GM12878 (cell line): ENCODE measurements around the gene RALGAPA2. TPM values are rescaled to one million over a fixed set of nuclear protein-coding genes. Genes with fewer than 3 reads are reported as not detected.

Experiments used
- ATAC-seq: fragments of 200-7000 bp; cut with Tn5 transposase; 3 replicates; pipeline ENCODE4 v1.9.1; 2020; ENCODE audit warnings: mild to moderate bottlenecking, moderate library complexity
- BruUV-seq: library from RNA; stranded (reverse); fragments of 400-500 nt; replicated peaks from 2 replicates; lab custom pipeline; 2021; lab: Mats Ljungman, UMichigan
- CTCF ChIA-PET: fragments of 300-600 bp; sonication (Branson Sonifier 250); formaldehyde crosslinking; extraction: SDS; loops from one replicate; lab custom pipeline; 2021; ENCODE audit warnings: inconsistent platforms; lab: Yijun Ruan, JAX
- POLR2A ChIA-PET: fragments of 350-600 bp; formaldehyde crosslinking; extraction: SDS; loops from one replicate; lab custom pipeline; 2021; ENCODE audit warnings: inconsistent platforms; lab: Charles Lee
- RAD21 ChIA-PET: fragments of 300-600 bp; sonication (Branson Sonifier 250); formaldehyde crosslinking; loops from one replicate; lab custom pipeline; 2023; ENCODE audit warnings: antibody characterized with exemption; ENCODE audit not compliant: unreplicated experiment; lab: Charles Lee
- SMC1A ChIA-PET: fragments of 300-600 bp; sonication (Branson Sonifier 250); formaldehyde crosslinking; loops from one replicate; lab custom pipeline; 2023; ENCODE audit not compliant: unreplicated experiment, uncharacterized antibody; lab: Charles Lee
- DNase-seq: peaks from one replicate; pipeline ENCODE4 v3.0.0-alpha.2; 2011; ENCODE audit warnings: low read depth, low spot score
- FAIRE-seq: peaks from 3 replicates; lab custom pipeline; 2011; peaks lifted over from hg19 to GRCh38; lab: Jason Lieb, UNC
- H2AFZ ChIP-seq: 2 replicates; pipeline ENCODE4 v1.6.0; 2011; ENCODE audit warnings: low read depth, low read length, control low read depth; ENCODE audit not compliant: control insufficient read depth
- H3K27ac ChIP-seq: 2 replicates; pipeline ENCODE4 v1.5.1; 2011; ENCODE audit warnings: control low read depth; ENCODE audit not compliant: control insufficient read depth, insufficient read depth
- H3K27me3 ChIP-seq, 2 experiments: replicated peaks in 1 of 2; 2 replicates each; pipeline versions ENCODE4 v1.6.0 to v1.6.1; 2011; ENCODE audit warnings: low read length in 1 of 2; ENCODE audit not compliant: control insufficient read depth in 2 of 2, insufficient read depth in 2 of 2
- H3K36me3 ChIP-seq, 2 experiments: 2 replicates each; pipeline ENCODE4 v1.5.1; 2011; ENCODE audit warnings: low read length in 1 of 2; ENCODE audit not compliant: control insufficient read depth in 2 of 2, insufficient read depth in 2 of 2
- H3K4me1 ChIP-seq: 2 replicates; pipeline ENCODE4 v1.6.1; 2011; ENCODE audit warnings: mild to moderate bottlenecking, low read length, moderate library complexity, mixed read lengths; ENCODE audit not compliant: control insufficient read depth, insufficient read depth
- H3K4me2 ChIP-seq: 2 replicates; pipeline ENCODE4 v1.6.0; 2011; ENCODE audit warnings: control low read depth; ENCODE audit not compliant: control insufficient read depth, insufficient read depth
- H3K4me3 ChIP-seq: fragments of 200-600 bp; sonication (generic); 2 replicates; pipeline ENCODE4 v1.5.1; 2016
- H3K79me2 ChIP-seq: 2 replicates; pipeline ENCODE4 v1.6.0; 2011; ENCODE audit warnings: low read length; ENCODE audit not compliant: control insufficient read depth, insufficient read depth
- H3K9ac ChIP-seq: 2 replicates; pipeline ENCODE4 v1.8.0; 2011; ENCODE audit warnings: low read length, control low read depth, mixed read lengths; ENCODE audit not compliant: control insufficient read depth, insufficient read depth
- H3K9me3 ChIP-seq: replicated peaks from 3 replicates; pipeline ENCODE4 v1.5.1; 2011; ENCODE audit warnings: mild to moderate bottlenecking, low read length; ENCODE audit not compliant: control insufficient read depth, insufficient read depth
- H4K20me1 ChIP-seq: 2 replicates; pipeline ENCODE4 v1.6.0; 2011; ENCODE audit not compliant: control insufficient read depth, insufficient read depth
- BHLHE40 ChIP-seq, 2 experiments: fragments of 450-650 bp in 1 of 2; IDR thresholded peaks; 2 replicates each; pipeline ENCODE4 v1.6.1; 2011 to 2017; ENCODE audit warnings: low read depth in 2 of 2, borderline replicate concordance in 1 of 2, improper control_type of control experiment in 1 of 2, low read length in 1 of 2, mild to moderate bottlenecking in 1 of 2
- BRCA1 ChIP-seq: IDR thresholded peaks from 2 replicates; pipeline ENCODE4 v1.6.1; 2011; ENCODE audit warnings: low read depth, low read length, improper control_type of control experiment
- CHD4 ChIP-seq: fragments of 200-600 bp; sonication (generic); IDR thresholded peaks from 2 replicates; pipeline ENCODE4 v1.6.1; 2016; ENCODE audit warnings: mild to moderate bottlenecking
- CREB1 ChIP-seq: IDR thresholded peaks from 2 replicates; pipeline ENCODE4 v1.6.1; 2012; ENCODE audit warnings: low read depth, mild to moderate bottlenecking, inconsistent platforms
- ESRRA ChIP-seq: IDR thresholded peaks from 2 replicates; pipeline ENCODE4 v1.6.1; 2012; ENCODE audit warnings: mild to moderate bottlenecking, low read length, improper control_type of control experiment
- FOXM1 ChIP-seq: IDR thresholded peaks from 2 replicates; pipeline ENCODE4 v1.6.1; 2012; ENCODE audit warnings: low read depth, mild to moderate bottlenecking, inconsistent platforms, low read length, moderate library complexity
- GATAD2B ChIP-seq: fragments of 450-650 bp; conservative IDR thresholded peaks from 2 replicates; pipeline ENCODE4 v1.6.1; 2017; ENCODE audit warnings: low read depth, mild to moderate bottlenecking, moderate library complexity
- IKZF2 ChIP-seq, 2 experiments: fragments of 450-650 bp; IDR thresholded peaks; 2 replicates each; pipeline ENCODE4 v1.6.1; 2017; ENCODE audit warnings: mild to moderate bottlenecking in 2 of 2, moderate library complexity in 2 of 2
- KDM1A ChIP-seq: fragments of 200-600 bp; sonication (generic); IDR thresholded peaks from 2 replicates; pipeline ENCODE4 v1.6.1; 2016; ENCODE audit warnings: borderline replicate concordance
- NBN ChIP-seq: fragments of 450-650 bp; IDR thresholded peaks from 2 replicates; pipeline ENCODE4 v1.6.1; 2016
- NFIC ChIP-seq: IDR thresholded peaks from 2 replicates; pipeline ENCODE4 v1.6.1; 2012; ENCODE audit warnings: low read depth, mild to moderate bottlenecking, inconsistent platforms, low read length, moderate library complexity
- NR2C1 ChIP-seq: fragments of 450-650 bp; IDR thresholded peaks from 2 replicates; pipeline ENCODE4 v1.6.1; 2017; ENCODE audit warnings: antibody characterized with exemption, mild to moderate bottlenecking, moderate library complexity
- PAX8 ChIP-seq: fragments of 450-650 bp; IDR thresholded peaks from 2 replicates; pipeline ENCODE4 v1.6.1; 2017; ENCODE audit warnings: mild to moderate bottlenecking, moderate library complexity
- PML ChIP-seq: IDR thresholded peaks from 2 replicates; pipeline ENCODE4 v1.6.1; 2012; ENCODE audit warnings: low read length, inconsistent platforms
- POU2F2 ChIP-seq: IDR thresholded peaks from 3 replicates; pipeline ENCODE4 v1.6.1; 2011; ENCODE audit warnings: low read depth, mild to moderate bottlenecking, low read length, borderline replicate concordance
- RAD21 ChIP-seq: IDR thresholded peaks from 2 replicates; pipeline ENCODE4 v1.6.1; 2011; ENCODE audit warnings: mild to moderate bottlenecking, low read depth, low read length, moderate library complexity; ENCODE audit not compliant: insufficient read depth
- RAD51 ChIP-seq: fragments of 450-650 bp; IDR thresholded peaks from 2 replicates; pipeline ENCODE4 v1.6.1; 2016; ENCODE audit warnings: moderate library complexity, mild to moderate bottlenecking, inconsistent platforms
- RCOR1 ChIP-seq: conservative IDR thresholded peaks from 2 replicates; pipeline ENCODE4 v1.6.1; 2012; ENCODE audit warnings: low read depth, low read length, improper control_type of control experiment
- RELA ChIP-seq: fragments of 450-650 bp; IDR thresholded peaks from 2 replicates; pipeline ENCODE4 v1.8.0; 2014; ENCODE audit warnings: borderline replicate concordance; ENCODE audit not compliant: partially characterized antibody
- RUNX3 ChIP-seq: IDR thresholded peaks from 2 replicates; pipeline ENCODE4 v1.6.1; 2012; ENCODE audit warnings: low read length, inconsistent platforms
- SMC3 ChIP-seq: IDR thresholded peaks from 2 replicates; pipeline ENCODE4 v1.6.1; 2011; ENCODE audit warnings: low read length, improper control_type of control experiment, borderline replicate concordance
- TCF7 ChIP-seq: IDR thresholded peaks from 2 replicates; pipeline ENCODE4 v1.6.1; 2014; ENCODE audit warnings: antibody characterized with exemption, borderline replicate concordance
- ZNF217 ChIP-seq: fragments of 450-650 bp; IDR thresholded peaks from 2 replicates; pipeline ENCODE4 v1.6.1; 2017; ENCODE audit warnings: antibody characterized with exemption, mild to moderate bottlenecking
- ZNF622 ChIP-seq: fragments of 450-650 bp; IDR thresholded peaks from 2 replicates; pipeline ENCODE4 v1.6.1; 2017; ENCODE audit warnings: mild to moderate bottlenecking, inconsistent platforms
- WGBS: methylation state at CpG from one replicate; pipeline ENCODE4 v1.1.6; 2016; ENCODE audit warnings: low lambda C conversion rate; ENCODE audit not compliant: insufficient replicate concordance, insufficient coverage; ENCODE audit errors: missing lambda C conversion rate; 5-methylcytosine and 5-hydroxymethylcytosine counted together
- in situ Hi-C: fragments of 300-500 bp; cut with MboI; formaldehyde crosslinking; loops from 9 replicates; pipeline ENCODE4 v1.14.3; 2018; ENCODE audit warnings: mixed read lengths
- intact Hi-C: fragments of 100-400 bp; cut with micrococcal nuclease; formaldehyde crosslinking; loops from one replicate; pipeline ENCODE4 v1.14.2; 2022; ENCODE audit not compliant: unreplicated experiment
- polyA plus RNA-seq, 11 experiments: library from polyadenylated mRNA; depleted of rRNA in 4 of 11; unstranded in 6 of 11; stranded (reverse) in 5 of 11; fragments of >200 nt; fragmentation: Nextera tagmentation in 4 of 11; fragmentation: Illumina TruSeq in 1 of 11; extraction: Ambion mirVana in 4 of 11; extraction: Trizol in 1 of 11; gene quantifications; 1 replicate in 1 of 11; 2 replicates in 10 of 11; pipeline versions ENCODE4 v1.2.1 to v1.2.3, GENCODE V29; 2011 to 2016; ENCODE audit warnings: inconsistent platforms in 2 of 11, missing spikeins in 2 of 11, low read depth in 1 of 11
- total RNA-seq, 4 experiments: library from RNA; depleted of rRNA in 3 of 4; stranded (reverse); fragments of >200 nt in 3 of 4; fragmentation: Illumina TruSeq in 1 of 4; extraction: Trizol in 1 of 4; gene quantifications; 2 replicates each; pipeline versions ENCODE4 v1.2.1 to v1.2.3, GENCODE V29; 2013 to 2021
- TF ChIP-seq, protein P1 (sequence below): fragments of 450-650 bp; conservative IDR thresholded peaks from 2 replicates; pipeline ENCODE4 v1.6.1; 2017; ENCODE audit warnings: mild to moderate bottlenecking, moderate library complexity

The RALGAPA2 gene
- total and polyA plus RNA-seq, 10 of the 15 experiments (the other 5 are each of a cell fraction or from before 2014, with no cell fraction given): 2.9 to 29.4 (median 19.6) TPM

DNA sequence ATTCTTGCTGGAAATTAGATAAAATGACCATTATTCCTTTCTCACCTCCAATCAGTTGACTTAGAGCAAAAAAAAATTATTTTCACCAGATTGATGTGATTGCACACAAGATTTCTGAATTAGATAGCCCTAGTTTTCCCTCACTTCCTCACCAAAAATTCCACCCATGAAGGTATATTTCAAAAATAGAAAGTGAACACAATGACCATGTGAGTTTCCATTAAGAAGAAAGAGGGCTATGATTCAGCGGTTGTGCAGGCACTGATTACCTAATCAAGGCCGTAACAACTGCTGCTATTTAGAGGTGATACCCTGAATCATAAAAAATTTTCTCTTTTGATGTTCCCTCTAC is 19.5 kb upstream of the RALGAPA2 start (continued):
- TF ChIP-seq RAD21: no peak
- no peak; a peak in 1 of 4 replicates for TF ChIP-seq IKZF2 (IDR thresholded peaks at IDR 0.05)
- peak; percentile 72; the same call in 1 of the 2 replicates for TF ChIP-seq NFIC
- TF ChIP-seq CHD4: no peak
- no peak for TF ChIP-seq POU2F2
- peak; percentile 36; the same call in 1 of the 2 replicates for TF ChIP-seq FOXM1
- TF ChIP-seq ESRRA: no peak
- peak; percentile 51; the same call in 1 of the 2 replicates for TF ChIP-seq RUNX3
- TF ChIP-seq, all 136 proteins: peak for 8

DNA sequence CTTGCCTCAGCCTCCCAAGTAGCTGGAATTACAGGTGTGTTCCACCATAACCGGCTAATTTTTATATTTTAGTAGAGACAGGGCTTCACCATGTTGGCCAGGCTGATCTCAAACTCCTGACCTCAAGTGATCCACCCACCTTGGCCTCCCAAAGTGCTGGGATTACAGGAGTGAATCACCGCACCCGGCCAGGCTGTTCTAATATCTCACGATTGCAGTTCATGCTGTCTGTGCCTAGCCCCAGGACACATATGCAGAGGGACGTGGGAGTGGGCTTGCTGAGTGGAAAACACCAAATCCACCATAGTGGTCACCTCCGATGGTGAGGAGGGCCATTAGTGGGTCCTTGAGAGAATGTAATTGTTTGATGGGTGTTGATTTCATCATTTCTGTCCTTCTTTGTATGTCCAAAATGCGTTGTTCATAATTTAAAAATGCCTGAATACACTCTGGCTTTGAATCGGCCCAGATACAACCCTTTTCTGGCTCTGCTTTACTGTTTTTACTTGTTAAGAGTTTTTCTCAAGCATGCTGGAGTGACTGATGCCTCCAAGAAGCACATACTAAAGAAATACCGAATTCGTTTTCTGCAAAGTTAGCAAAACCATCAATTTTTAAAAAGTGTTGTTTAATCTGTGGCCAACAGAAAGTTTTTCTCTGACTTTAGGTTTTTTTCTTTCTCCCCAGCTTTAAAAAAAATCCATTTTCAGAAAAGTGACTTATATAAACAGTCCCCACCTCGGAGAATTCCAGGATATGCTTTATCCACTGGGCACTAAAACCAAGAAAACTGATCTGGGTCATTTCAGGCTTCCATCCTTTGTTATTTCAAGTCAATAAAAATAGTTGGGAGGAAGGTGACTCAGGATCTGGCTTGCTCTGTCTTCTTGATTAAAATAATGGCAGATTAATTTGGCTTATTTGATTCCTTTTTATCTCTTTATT is 18.8 kb upstream of the RALGAPA2 start:
- Histone ChIP-seq H3K79me2 (no peaks in the 10 kb centered on the region), H3K36me3 (no peaks in the 10 kb centered on the region), H3K27me3 (no peaks in the 10 kb centered on the region), H3K27ac (no peak overlapping the region), H2AFZ (no peak overlapping the region), H3K4me1 (peaks cover 14% of the 10 kb centered on the region), H3K9ac (no peak overlapping the region), H4K20me1 (no peaks in the 10 kb centered on the region), H3K4me3 (no peak overlapping the region), H3K9me3 (no peaks in the 10 kb centered on the region), H3K4me2 (no peak overlapping the region)
- FAIRE-seq: no peak
- DNase-seq: no peak
- ChIA-PET SMC1A (interaction anchor here (1.0 to 1.9 kb wide), 4 partner anchors 9 to 56 kb away, joined by 3 to 6 read pairs (median 4); partner anchors contain the start of gene RALGAPA2), POLR2A (interaction anchor here (1.8 kb wide), 1 partner anchor 18 kb away, joined by 8 read pairs; the partner anchor contains the start of gene RALGAPA2), RAD21 (interaction anchor here (2.1 kb wide), 1 partner anchor 18 kb away, joined by 6 read pairs; the partner anchor contains the start of gene RALGAPA2), CTCF (interaction anchor here (1.1 to 2.5 kb wide), 3 partner anchors 18 to 94 kb away, joined by 3 to 9 read pairs (median 3); partner anchors contain the start of gene RALGAPA2)
- intact Hi-C loops: loop anchor here (5.0 kb wide), 1 partner anchor 91 kb away; no protein-coding TSS in a partner anchor
- no peak for ATAC-seq
- no TSS peak for BruUV-seq
- in situ Hi-C loops: no loop called here
- WGBS: 79% methylated on average over 11 of the region's 11 CpGs
- TF ChIP-seq NR2C1 (no peak), ZNF217 (no peak), BRCA1 (no peak), RELA (no peak), ZNF622 (no peak), TCF7 (no peak), CREB1 (no peak), PML (no peak), NBN (no peak), GATAD2B (no peak), BHLHE40 (IDR thresholded peaks at IDR 0.05; ENCODE audit: borderline replicate concordance in 1 of 2, low read depth in 2 of 2, low read length in 1 of 2) (no peak), RAD51 (no peak), SMC3 (no peak), RCOR1 (no peak), PAX8 (no peak), KDM1A (no peak)
- TF ChIP-seq, protein P1, sequence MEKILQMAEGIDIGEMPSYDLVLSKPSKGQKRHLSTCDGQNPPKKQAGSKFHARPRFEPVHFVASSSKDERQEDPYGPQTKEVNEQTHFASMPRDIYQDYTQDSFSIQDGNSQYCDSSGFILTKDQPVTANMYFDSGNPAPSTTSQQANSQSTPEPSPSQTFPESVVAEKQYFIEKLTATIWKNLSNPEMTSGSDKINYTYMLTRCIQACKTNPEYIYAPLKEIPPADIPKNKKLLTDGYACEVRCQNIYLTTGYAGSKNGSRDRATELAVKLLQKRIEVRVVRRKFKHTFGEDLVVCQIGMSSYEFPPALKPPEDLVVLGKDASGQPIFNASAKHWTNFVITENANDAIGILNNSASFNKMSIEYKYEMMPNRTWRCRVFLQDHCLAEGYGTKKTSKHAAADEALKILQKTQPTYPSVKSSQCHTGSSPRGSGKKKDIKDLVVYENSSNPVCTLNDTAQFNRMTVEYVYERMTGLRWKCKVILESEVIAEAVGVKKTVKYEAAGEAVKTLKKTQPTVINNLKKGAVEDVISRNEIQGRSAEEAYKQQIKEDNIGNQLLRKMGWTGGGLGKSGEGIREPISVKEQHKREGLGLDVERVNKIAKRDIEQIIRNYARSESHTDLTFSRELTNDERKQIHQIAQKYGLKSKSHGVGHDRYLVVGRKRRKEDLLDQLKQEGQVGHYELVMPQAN: no peak
